HG02938 (cell line): ENCODE results near the gene SYT11.
"Not testable (repeated sequence)": the region's sequence is repeated elsewhere in the genome, so short reads cannot be mapped to it uniquely, and the experiment has no call there.

Experiments used
- ATAC-seq: cut with Tn5 transposase; IDR thresholded peaks from one replicate; pipeline ENCODE4 v1.9.1; 2021; ENCODE audit warnings: mild to moderate bottlenecking, moderate library complexity; ENCODE audit not compliant: unreplicated experiment

SYT11 gene

DNA sequence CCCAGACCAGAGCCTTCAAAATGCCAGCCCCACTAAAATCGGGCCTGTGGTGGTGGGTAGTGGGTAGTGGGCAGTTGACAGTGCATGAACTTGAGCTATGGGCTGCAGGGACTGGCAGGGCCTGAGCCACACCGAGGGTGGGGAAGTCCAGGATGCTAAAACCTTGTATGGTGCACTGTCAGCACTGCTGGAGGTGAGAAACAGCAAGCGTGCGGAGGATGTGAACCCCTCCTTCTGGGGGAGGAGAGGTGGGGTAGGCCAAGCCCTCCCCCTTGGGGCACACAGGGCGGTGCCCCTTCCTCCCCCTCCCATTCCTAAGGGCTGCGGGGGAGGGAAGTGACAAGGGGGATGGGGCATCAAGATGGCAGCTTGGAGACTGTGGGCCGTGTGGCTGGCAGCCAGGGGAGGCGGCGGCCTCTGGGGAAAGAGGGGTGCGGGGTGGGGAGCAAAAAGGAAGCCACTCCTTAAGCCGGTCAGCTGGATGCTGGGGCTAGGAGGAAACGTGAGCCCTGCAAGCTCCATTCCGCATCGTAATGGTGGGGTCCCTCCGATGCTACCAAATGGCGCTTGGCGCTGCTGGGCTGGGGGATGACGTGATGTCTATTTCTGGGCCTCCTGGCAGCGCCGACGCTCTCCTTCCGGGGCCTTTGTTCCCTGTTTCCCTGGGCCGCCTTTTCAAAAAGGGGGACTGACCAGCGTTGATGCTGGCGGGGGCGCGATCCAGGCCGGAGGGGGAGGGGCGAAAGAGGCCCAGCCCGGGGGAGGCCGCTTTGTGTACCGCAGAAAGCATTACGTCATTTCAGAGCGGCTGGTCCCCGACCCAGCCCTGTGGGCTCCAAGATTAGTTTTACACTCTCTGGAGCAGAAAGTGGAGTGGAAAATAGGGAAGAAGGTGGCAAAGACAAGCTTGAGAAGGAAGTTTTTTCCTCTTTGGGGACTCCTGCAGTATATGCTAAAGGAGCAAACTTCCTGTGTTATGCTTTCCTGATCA is 809 bp downstream of the SYT11 start:
- no peak for ATAC-seq

DNA sequence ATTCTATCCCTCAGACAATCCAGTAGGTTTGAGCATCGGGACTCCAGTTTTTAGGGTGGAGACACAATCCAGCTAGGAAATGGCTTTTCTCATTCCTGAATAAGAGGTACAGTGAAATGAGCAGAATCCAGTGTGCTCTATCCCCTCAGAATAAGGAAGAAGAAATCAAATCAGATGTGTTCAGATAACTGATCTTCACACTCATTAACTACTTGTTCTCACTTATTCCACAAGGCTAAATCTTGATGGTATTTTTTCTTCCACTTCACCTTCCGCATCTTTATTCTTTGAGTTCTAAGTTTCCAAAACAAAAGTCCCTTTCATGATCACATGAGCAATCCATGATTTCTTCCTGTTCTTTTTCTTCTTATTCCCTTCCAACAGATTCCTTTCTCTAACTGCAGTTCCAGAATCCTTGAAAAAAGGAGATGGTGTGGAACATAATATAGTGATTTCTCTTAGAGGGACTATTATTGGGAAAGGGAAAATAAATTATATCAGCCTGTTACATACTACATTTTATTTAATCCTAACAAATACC is 1.7 kb downstream of the SYT11 start:
- no peak for ATAC-seq

DNA sequence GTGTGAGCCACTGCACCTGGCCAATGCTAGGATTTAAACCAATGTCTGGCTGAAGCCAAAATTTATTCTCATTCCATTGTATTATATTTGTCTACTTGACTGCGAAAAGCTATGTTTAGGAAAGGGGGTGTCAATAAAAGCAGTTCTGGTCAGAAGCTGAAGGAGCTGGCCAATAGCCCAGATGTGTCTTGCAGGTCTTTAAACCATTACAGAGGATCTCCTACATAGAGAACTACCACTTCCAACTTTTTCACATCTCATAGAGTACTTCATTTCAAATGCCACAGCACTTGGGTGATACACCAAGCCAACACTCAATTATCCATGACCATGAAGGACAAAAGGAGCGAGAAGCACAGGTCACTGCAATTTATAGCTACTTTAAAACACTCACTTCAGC is 2.5 kb downstream of the SYT11 start:
- ATAC-seq = no peak

DNA sequence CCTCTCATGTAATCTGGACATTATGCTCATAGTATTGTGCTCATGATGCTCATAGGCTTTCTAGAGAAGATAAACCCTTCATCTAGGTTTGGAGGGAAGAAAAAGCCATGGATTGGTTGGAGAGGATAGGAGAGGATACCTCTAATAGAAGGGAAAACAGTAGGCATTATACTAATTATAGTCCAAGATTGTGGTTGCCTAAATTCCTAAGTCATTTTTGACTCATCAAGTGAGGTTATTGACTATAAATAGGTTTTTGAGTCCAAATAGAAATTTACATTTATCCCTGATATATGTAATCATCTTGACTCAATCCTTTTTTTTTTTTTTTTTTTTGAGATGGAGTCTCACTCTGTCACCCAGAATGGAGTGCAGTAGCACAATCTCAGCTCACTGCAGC is 5.0 kb downstream of the SYT11 start:
- no peak for ATAC-seq

DNA sequence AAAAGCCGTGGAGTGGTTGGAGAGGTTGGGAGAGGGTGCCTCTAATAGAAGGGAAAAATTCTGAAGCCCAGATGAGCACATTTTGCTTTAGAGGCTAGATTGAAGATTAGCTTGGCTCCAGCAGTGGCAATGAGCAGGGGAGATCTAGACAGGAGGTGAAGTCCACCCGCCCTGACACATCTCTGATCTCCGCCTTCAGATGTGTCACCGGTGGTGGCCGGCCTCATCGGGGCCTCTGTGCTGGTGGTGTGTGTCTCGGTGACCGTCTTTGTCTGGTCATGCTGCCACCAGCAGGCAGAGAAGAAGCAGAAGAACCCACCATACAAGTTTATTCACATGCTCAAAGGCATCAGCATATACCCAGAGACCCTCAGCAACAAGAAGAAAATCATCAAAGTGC is 8.4 kb downstream of the SYT11 start:
- ATAC-seq = no peak

DNA sequence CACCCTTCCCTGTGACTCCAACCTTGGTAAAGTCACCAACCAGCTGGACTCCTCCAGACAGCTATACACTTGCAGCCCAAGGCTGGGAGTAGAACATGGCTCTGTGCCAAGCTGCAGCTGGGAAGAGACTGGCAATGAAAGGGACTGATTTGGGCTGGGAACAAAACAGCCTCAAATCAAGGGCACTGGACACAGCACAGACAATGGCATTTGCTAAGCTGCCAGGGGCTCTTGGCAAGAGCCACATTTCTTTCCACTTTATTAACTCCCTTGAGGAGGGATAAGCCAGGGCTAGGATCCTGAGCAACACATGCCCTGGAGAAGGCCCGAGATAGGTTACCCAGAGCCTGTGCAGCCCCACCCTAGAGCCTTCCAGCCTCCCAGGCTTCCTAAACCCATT is 12.0 kb downstream of the SYT11 start:
- no peak for ATAC-seq

DNA sequence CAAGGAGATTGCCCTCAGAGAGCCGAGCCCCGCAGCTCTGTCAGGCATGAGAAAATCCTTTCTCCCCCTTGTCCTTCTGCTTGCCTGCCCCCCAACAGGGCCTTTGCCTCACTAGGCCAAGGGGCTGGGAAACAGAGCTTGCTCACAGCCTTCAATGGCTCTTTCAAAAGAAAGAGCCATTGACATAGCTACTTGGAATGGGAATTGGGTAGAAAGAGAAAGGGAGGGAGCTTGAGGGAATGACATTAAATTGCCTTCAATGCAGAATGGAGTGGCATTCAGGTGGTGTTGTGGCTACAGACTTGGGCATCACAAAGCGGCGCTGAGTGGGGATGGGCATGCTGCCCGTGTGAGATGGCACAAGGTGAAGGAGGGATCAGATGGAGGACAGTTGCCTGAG is 13.2 kb downstream of the SYT11 start:
- no peak for ATAC-seq

DNA sequence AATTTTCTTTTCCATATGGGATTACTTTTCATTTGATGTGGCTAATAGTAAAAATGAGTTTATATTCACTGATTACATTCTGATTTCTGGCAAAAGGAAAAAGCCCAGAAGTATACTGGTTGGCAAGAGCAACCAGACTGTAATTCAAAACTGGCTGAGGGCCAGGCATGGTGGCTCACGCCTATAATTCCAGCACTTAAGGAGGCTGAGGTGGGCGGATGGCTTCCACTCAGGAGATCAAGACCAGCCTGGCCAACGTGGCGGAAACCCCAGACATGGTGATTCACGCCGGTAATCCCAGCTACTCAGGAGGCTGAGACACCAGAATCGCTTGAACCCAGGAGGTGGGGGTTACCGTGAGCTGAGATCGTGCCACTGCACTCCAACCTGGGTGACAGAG is 14.5 kb downstream of the SYT11 start:
- no peak for ATAC-seq

DNA sequence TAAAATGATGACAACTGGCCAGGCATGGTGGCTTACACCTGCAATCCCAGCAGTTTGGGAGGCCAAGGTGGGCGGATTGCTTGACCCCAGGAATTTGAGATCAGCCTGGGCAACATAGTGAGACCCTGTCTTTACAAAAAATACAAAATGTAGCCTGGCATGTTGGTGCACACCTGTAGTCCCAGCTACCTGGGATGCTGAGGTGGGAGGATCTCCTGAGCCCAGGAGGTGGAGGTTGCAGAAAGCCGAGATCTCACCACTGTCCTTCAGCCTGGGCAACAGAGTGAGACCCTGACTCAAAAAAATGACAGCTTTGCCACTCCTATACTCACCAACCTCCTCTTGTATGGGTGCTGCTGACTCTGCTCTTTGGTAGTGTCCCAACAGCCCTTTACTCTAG is 18.6 kb downstream of the SYT11 start:
- no peak for ATAC-seq

DNA sequence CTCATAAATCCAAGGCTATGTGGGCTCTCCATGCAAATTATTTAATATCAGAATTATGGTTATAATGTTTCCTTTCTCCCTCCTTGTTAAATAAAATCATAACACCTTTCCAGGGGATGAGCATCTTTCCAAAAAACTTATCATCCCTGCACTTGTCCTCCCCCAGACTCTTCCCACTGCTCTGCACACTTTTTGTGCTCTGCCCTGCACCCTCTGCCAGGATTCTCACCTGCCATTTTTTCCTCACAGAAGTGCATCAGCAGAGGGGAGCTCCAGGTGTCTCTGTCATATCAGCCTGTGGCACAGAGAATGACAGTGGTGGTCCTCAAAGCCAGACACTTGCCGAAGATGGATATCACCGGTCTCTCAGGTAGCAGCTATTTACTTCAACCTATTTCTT is 20.9 kb downstream of the SYT11 start:
- ATAC-seq = no peak

DNA sequence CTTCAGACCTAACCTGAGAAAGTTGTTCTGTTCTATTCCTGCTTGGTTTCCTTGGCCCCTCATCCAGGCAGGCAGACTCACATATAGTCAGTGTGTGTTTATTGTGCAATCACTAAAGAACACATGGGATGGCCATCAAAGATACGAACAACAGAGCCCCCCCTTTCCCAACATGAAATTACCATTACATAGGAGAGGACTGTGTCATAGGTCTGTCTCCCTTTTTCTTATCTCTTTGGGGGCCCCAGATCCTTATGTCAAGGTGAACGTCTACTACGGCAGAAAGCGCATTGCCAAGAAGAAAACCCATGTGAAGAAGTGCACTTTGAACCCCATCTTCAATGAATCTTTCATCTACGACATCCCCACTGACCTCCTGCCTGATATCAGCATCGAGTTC is 21.6 kb downstream of the SYT11 start:
- ATAC-seq = no peak

DNA sequence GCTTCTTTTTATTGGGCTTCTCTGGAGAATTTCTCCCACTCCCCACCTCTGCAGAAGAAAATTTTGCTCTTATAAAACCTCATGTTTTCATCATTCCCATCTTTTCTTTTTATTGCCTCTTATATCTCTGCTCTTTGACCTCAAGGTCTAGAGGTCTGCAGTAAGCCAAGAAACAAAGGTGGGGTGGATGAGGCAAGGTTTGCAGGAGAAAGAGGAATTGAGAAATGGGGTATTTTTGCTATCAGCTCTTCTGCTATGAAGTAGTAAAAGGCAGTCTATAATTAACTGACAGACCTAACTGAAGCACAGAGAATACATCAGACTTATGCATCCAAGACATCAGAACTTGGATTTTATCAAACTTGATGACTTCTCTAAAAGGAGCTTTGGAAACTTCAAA is 22.9 kb downstream of the SYT11 start:
- no peak for ATAC-seq

DNA sequence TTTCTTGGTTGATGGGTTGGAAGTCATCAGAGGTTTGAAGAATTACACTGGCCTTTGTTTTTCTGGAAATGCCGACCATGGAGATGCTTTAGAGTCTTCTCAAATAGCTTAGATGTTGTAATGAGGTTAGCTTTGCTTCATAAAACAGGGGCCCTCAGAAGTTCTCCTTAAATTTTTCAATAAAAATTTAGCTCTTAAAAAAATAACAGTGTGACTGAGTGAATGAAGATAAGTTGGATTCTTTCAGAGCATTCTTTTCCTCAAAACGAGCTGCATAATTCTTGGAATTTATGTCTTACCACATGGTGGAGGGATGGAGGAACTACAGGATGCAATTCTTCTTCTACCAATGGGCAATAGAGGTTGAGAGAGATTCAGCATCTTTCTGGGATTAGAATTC is 23.4 kb downstream of the SYT11 start:
- ATAC-seq = no peak

DNA sequence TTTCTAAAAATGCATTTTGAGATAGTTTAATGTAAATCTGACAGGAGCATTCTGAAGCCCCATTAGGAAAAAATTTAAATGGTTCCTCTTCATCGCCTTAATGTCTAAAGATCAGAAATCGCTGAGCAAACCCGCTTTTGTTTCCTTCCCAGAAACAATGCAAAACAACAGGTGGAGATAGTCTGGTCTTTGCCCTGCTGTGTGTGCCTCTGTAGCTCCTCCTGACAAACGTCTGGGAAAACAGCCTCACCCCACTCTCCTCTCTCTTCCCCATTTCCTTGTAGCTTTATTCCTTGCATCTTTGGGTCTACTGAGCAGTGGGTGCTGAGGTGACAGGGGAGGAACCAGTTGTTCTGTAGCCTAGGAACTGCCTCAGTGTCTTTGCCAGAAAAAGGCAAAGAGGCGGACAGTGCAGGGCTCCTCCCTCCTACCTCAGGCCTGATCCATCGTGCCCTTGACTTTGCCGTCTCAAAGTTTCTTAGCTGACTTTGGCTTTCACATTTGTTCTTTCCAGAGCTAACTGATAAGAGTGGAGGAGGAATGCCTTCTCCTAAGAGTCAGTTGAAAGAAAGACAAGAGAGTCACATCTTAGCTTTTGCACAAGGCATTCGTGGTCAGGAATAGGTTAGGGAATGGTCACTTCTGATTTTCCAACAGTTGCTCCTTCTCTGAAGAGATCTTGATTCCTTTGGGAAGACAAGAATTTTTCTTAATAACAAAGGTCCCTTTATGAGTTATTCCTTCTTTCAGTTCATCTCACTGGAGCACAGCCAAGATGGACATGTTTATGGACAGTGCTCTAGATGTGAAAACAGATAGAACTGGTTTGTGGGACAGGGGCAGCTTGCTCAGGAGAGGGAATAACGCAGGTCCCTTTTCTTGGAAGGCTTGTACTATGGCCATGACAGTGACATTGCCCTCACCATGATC is 24.9 kb downstream of the SYT11 start:
- no peak for ATAC-seq

DNA sequence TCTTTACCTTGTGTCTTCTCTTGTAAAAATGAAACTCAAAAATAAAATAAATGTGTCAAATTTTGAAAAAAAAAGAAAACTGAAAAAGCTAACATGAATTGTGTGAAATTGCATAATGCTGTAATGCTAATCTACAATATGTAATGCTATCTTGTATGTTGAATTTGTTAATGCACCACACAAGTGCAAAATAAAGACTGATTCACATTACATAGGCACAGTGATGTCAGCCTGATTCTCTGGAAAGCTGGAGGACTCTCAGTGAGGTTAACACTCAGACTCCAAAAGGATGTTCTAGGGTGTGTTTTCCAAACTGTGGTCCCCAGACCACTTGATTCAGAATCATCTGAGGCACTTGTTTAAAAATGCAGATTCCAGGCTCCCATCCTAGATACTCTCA is 25.6 kb downstream of the SYT11 start:
- no peak for ATAC-seq

DNA sequence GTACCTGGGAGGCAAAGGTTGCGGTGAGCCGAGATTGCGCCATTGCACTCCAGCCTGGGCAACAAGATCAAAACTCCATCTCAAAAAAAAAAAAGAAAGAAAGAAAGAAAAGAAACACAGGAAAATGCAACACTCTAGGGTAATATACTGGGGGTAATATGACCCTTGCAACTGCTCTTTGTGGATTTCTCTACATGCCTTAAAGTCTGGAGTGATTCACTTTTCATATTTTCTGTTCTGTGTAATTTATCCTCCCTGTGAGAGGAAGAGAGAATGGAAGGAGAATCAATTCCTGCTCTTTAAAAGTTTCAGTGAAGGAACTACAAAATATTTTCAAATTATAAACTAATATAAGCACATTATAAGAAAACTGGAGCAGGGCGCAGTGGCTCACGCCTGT is 29.1 kb downstream of the SYT11 start:
- ATAC-seq = no peak

DNA sequence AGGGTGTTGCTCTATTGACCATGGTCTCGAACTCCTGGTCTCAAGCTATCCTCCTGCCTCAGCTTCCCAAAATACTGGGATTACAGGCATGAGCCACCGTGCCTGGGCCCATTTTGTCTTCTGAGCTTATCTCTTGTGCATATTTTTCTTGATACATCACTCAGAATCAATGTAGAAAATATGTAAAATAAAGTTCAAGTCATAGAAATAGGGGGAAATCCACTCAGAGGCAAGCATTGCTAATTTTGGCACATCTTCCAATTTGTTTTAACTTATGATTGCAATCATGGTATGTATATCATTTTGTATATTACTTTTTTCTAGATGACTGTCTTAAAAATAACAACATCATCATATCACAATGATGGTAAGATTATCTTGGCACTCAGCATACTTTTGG is 30.2 kb downstream of the SYT11 start:
- no peak for ATAC-seq

DNA sequence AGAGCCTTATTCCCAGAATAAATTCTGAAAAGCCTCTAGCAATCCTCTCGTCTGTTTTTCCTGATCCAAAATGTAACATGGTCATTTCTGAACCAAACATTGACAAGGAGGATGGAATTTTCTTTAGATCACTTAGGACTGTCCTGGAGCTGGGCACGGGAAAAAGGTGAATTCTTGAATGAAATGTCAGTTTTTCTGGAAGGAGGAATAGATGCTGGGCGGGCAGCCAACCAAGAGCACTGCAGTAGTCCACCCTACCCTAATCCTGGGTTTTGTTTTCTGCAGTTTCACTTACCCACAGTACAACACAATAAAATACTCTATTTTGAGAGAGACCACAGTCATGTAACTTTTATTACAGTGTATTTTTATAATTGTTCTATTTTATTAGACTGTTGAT is 30.9 kb downstream of the SYT11 start:
- ATAC-seq = no peak

DNA sequence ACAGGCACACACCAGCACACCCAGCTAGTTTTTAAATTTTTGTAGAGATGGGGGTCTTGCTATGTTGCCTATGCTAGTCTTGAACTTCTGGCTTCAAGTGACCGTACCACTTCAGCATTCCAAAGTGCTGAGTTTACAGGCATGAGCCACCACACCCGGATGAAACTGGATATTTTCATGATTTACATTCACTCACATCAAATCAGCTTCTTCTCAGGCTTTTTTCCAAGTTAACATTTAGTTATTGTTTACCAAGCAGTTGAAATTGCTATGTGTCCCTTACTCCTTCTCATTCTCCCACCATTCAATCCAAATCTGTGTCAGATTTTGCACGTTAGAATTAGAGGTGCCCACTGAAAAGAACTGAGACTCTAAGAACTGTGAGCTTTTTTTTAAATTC is 33.4 kb downstream of the SYT11 start:
- no peak for ATAC-seq

DNA sequence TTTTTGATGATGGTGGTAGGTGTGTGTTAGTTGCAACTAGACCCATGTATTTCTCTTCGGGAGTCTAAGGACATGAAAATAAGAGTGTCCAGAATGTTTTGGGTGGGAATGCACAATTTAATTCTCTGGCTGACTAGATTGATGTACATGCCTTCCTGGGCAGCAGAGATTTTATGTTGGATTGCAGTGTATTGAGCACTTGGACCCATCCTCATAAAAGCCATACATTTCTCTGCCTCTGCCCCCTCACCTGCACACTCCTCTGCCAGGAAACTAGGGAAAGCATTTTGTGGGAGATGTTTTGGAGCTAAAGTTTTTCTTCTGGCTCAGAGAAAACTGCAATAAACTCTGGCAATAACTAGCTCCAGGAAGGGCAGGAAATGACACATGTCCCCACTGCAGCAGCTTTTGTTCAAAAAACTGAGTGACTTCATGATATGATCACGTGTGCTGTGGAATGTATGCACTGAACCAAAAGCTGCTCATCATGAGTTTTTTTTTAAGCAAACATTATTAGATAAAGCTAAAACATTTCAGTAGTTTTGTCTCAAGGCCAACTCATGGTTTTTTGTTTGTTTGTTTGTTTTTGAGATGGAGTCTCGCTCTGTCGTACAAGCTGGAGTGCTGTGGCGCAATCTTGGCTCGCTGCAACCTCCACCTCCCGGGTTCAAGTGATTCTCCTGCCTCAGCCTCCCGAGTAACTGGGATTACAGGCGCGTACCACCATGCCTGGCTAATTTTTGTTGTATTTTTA is 34.2 kb downstream of the SYT11 start:
- ATAC-seq = no peak

DNA sequence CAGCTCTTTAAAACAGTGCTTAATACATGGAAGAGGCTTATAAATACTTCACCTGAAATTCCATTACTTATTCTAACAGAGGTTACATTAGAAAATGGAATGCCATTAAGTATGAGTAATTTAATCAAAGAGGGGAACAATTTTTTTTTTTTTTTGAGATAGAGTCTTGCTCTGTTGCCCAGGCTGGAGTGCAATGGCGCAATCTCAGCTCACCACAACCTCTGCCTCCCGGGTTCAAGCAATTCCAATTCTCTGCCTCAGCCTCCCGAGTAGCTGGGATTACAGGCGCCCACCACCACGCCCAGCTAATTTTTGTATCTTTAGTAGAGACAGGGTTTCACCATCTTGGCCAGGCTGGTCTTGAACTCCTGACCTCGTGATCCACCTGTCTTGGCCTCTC is 36.2 kb downstream of the SYT11 start:
- ATAC-seq = not testable (repeated sequence)
